ENCODE data around the gene TMC3. TPM values are rescaled to one million over a fixed set of nuclear protein-coding genes. Genes with fewer than 3 reads are reported as not detected.

The TMC3 gene
- polyA plus RNA-seq, 1 donor (not counting 4 experiments of a cell fraction or from before 2014, with no cell fraction given), result not detected

DNA sequence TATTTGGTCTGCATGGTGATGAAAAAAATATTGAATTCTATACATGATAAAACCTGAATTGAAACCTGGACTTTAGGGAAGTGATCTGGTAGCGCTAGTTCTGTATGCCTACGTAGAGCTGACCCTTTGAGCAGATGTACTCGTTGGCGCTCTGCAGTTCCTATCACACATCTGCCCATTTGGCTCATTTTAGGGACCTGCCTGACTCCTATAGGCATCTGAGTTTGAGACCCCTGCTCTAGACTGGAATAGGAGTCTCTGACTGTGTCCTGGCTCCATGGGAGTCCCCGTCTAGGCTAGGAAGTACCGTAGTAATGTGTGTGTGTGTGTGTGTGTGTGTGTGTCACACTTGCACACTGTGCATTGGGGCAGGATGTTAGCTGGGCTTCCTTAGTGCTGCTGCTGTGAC lies 71.3 kb downstream of the TMC3 start:
- Histone ChIP-seq H3K9me3 (ENCODE audit: control insufficient read depth, low read depth, low read length) (no peaks in the 10 kb centered on the region), H3K9me1 (ENCODE audit: control insufficient read depth, extremely low read depth, insufficient read depth, low read length) (no peaks in the 10 kb centered on the region), H3K79me2 (ENCODE audit: control insufficient read depth, insufficient read depth, low read length) (no peaks in the 10 kb centered on the region), H2AFZ (ENCODE audit: control insufficient read depth, low read length) (no peak overlapping the region), H4K20me1 (ENCODE audit: control insufficient read depth, extremely low read depth, insufficient read depth, low read length) (no peaks in the 10 kb centered on the region), H3K27me3 (ENCODE audit: control insufficient read depth, extremely low read depth, insufficient read depth, low read length) (no peaks in the 10 kb centered on the region), H3K4me3 (ENCODE audit: control insufficient read depth in 2 of 3, extremely low read depth in 1 of 3, insufficient read depth in 2 of 3, low read depth in 1 of 3, low read length in 3 of 3) (no peak overlapping the region), H3K4me1 (ENCODE audit: control insufficient read depth, extremely low read depth, insufficient read depth, low read length) (peaks cover 21% of the 10 kb centered on the region), H3K36me3 (ENCODE audit: control insufficient read depth in 2 of 2, extremely low read depth in 1 of 2, insufficient read depth in 2 of 2, low read length in 2 of 2) (peaks cover 0 to 4% of the 10 kb centered on the region in 2 experiments), H3K9ac (ENCODE audit: control insufficient read depth, extremely low read depth, insufficient read depth, low read length) (no peak overlapping the region), H3K4me2 (ENCODE audit: control insufficient read depth, extremely low read depth, insufficient read depth, low read depth, low read length) (no peak overlapping the region), H3K27ac (ENCODE audit: control insufficient read depth, insufficient read depth, low read length) (no peak overlapping the region)
- FAIRE-seq (no peak), DNase-seq (ENCODE audit: low read depth, low spot score) (no peak)
- TF ChIP-seq EZH2 (IDR thresholded peaks at IDR 0.05; ENCODE audit: low read length), result no peak
- TF ChIP-seq, protein P1, sequence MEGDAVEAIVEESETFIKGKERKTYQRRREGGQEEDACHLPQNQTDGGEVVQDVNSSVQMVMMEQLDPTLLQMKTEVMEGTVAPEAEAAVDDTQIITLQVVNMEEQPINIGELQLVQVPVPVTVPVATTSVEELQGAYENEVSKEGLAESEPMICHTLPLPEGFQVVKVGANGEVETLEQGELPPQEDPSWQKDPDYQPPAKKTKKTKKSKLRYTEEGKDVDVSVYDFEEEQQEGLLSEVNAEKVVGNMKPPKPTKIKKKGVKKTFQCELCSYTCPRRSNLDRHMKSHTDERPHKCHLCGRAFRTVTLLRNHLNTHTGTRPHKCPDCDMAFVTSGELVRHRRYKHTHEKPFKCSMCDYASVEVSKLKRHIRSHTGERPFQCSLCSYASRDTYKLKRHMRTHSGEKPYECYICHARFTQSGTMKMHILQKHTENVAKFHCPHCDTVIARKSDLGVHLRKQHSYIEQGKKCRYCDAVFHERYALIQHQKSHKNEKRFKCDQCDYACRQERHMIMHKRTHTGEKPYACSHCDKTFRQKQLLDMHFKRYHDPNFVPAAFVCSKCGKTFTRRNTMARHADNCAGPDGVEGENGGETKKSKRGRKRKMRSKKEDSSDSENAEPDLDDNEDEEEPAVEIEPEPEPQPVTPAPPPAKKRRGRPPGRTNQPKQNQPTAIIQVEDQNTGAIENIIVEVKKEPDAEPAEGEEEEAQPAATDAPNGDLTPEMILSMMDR (optimal IDR thresholded peaks at IDR 0.05 in 1 of 3, IDR thresholded peaks at IDR 0.05 in 1 of 3, conservative IDR thresholded peaks at IDR 0.05 in 1 of 3; ENCODE audit: extremely low read depth in 1 of 3, insufficient read depth in 2 of 3, low read length in 3 of 3), result no peak
- dilution Hi-C loops (cut with MboI; ENCODE audit: extremely low pct_ligation_motif_present, low sequenced_read_pairs), result no loop called here

DNA sequence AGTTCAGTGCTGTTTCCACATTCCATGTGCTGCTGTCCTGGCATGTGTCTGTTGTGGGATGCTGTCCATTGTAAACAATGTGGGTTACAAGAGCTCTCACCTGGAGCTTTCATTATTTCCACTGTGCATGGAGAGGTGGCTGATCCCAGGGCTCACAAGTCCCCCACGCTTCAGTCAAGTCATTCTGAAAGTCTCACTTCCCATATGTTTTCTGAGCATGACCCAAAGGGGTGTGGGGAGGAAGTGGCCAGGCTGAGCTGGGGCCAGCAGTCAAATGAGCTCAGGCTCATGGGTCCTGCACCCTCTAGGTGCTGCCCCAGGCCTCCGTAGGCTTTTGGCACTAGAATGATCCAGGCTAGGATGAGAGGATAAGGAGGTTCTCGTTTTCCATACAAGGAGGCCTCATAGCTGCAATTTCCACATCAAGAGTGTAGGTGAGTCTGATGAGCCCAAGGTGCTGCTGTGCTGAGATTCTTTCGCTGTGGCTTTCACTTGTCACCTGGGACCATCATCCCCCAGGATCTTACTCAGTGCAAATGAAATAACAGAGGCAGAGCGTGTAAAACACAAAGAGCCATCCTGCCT lies 72.1 kb downstream of the TMC3 start:
- Histone ChIP-seq H3K4me3 (ENCODE audit: control insufficient read depth in 2 of 3, extremely low read depth in 1 of 3, insufficient read depth in 2 of 3, low read depth in 1 of 3, low read length in 3 of 3) (no peak overlapping the region), H3K79me2 (ENCODE audit: control insufficient read depth, insufficient read depth, low read length) (no peaks in the 10 kb centered on the region), H3K36me3 (ENCODE audit: control insufficient read depth in 2 of 2, extremely low read depth in 1 of 2, insufficient read depth in 2 of 2, low read length in 2 of 2) (peaks cover 0 to 1% of the 10 kb centered on the region in 2 experiments), H4K20me1 (ENCODE audit: control insufficient read depth, extremely low read depth, insufficient read depth, low read length) (no peaks in the 10 kb centered on the region), H3K9me1 (ENCODE audit: control insufficient read depth, extremely low read depth, insufficient read depth, low read length) (no peaks in the 10 kb centered on the region), H3K9me3 (ENCODE audit: control insufficient read depth, low read depth, low read length) (no peaks in the 10 kb centered on the region), H3K27me3 (ENCODE audit: control insufficient read depth, extremely low read depth, insufficient read depth, low read length) (no peaks in the 10 kb centered on the region), H3K4me1 (ENCODE audit: control insufficient read depth, extremely low read depth, insufficient read depth, low read length) (peaks cover 29% of the 10 kb centered on the region), H3K9ac (ENCODE audit: control insufficient read depth, extremely low read depth, insufficient read depth, low read length) (no peak overlapping the region), H3K4me2 (ENCODE audit: control insufficient read depth, extremely low read depth, insufficient read depth, low read depth, low read length) (no peak overlapping the region), H3K27ac (ENCODE audit: control insufficient read depth, insufficient read depth, low read length) (no peak overlapping the region), H2AFZ (ENCODE audit: control insufficient read depth, low read length) (no peak overlapping the region)
- DNase-seq (ENCODE audit: low read depth, low spot score) (no peak), FAIRE-seq (no peak)
- dilution Hi-C loops (cut with MboI; ENCODE audit: extremely low pct_ligation_motif_present, low sequenced_read_pairs), result no loop called here
- TF ChIP-seq EZH2 (IDR thresholded peaks at IDR 0.05; ENCODE audit: low read length), result no peak
- TF ChIP-seq, protein P1 (optimal IDR thresholded peaks at IDR 0.05 in 1 of 3, IDR thresholded peaks at IDR 0.05 in 1 of 3, conservative IDR thresholded peaks at IDR 0.05 in 1 of 3; ENCODE audit: extremely low read depth in 1 of 3, insufficient read depth in 2 of 3, low read length in 3 of 3), result no peak

Data from keratinocyte (primary cell).